Thyroid gland (tissue), 4 donors: ENCODE data around the gene SSR2.

ENCODE experiments used
- CTCF ChIP-seq, 6 experiments: fragments of 200-600 bp in 3 of 6; fragments of 450-650 bp in 3 of 6; sonication (generic) in 3 of 6; IDR thresholded peaks; one replicate each; pipeline ENCODE4 v1.5.1; 2016 to 2019; ENCODE audit warnings: antibody characterized with exemption in 6 of 6, mild to moderate bottlenecking in 2 of 6, inconsistent platforms in 1 of 6, moderate library complexity in 1 of 6
- POLR2A ChIP-seq, 2 donors: fragments of 450-650 bp; IDR thresholded peaks; one replicate each; pipeline ENCODE4 v1.6.1; 2017; ENCODE audit warnings: antibody characterized with exemption in 2 of 2, mild to moderate bottlenecking in 2 of 2, moderate library complexity in 1 of 2

- TF ChIP-seq CTCF (IDR thresholded peaks at IDR 0.05), result no peak
- TF ChIP-seq POLR2A (IDR thresholded peaks at IDR 0.05), result no peak
These were observed 5.9 kb downstream of the SSR2 start for GRCh38 chr1:156014829-156015228.
